ENCODE measurements around the gene HIVEP1.

DNA sequence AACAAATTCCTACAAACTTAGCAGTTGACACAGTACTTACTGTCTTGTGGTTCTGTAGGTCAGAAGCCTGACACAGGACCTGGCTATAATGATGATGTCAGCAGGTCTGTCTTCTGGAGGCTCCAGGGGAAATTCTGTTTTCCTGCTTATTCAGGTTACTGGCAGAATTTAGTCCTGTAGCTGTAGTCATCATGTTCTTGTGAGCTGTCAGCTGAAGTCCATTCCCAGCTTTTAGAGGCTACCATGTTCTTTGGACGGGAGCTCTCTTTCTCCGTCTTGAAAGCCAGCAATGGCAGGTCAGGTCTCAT is 99.2 kb downstream of the HIVEP1 start:
- TF ChIP-seq POLR2A (IDR thresholded peaks at IDR 0.05; ENCODE audit: low read depth, low read length) = no peak
- TF ChIP-seq POLR2AphosphoS5 (IDR thresholded peaks at IDR 0.05; ENCODE audit: low read depth, low read length) = no peak
- TF ChIP-seq TAF1 (IDR thresholded peaks at IDR 0.05; ENCODE audit: borderline replicate concordance, low read depth, low read length) = no peak

Measured in GM12892 (cell line).